ENCODE measurements around the gene SBK1. TPM values are rescaled to one million over a fixed set of nuclear protein-coding genes. Genes with fewer than 3 reads are reported as not detected.

The SBK1 gene
- total RNA-seq, 1 experiment from 2014 or later, result 6.7 TPM

DNA sequence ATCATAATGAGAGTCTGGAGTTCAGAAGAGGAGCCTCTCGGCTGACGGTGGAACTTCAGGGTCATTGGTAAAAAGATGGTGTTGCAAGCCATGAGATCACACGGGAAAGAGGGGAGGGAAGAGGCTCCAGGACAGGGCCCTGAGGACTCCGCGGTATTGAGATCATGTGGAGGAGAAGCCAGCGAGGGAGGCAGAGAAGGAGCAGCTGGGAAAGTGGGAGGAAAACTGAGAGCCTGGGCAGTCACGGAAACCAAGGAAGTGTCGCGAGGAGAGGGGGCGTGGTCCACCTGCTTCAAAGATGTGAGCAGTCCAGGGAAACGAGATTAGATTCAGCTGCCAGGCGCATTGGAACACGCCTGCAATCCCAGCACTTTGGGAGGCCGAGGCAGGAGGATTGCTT, 27.7 kb upstream of the SBK1 start:
- ChIA-PET CTCF (no interaction called here), POLR2A (no interaction called here)
- peaks cover 8% of the 10 kb centered on the region for H3K27me3 Mint-ChIP-seq (ENCODE audit: insufficient read depth, unreplicated experiment)
- intact Hi-C loops (cut with micrococcal nuclease; ENCODE audit: unreplicated experiment), result no loop called here
- Histone ChIP-seq H3K9me3 (no peaks in the 10 kb centered on the region), H3K4me1 (no peaks in the 10 kb centered on the region), H3K4me3 (ENCODE audit: low read depth, low read length) (no peak overlapping the region), H3K27me3 (replicated peaks; ENCODE audit: control insufficient read depth, insufficient read depth, low read length) (no peaks in the 10 kb centered on the region), H3K36me3 (ENCODE audit: control insufficient read depth, insufficient read depth, low read length) (no peaks in the 10 kb centered on the region)
- no peak overlapping the region for H3K4me3 Mint-ChIP-seq (ENCODE audit: unreplicated experiment)
- no peaks in the 10 kb centered on the region for H3K36me3 Mint-ChIP-seq (ENCODE audit: insufficient read depth, unreplicated experiment)
- TF ChIP-seq, protein P1, sequence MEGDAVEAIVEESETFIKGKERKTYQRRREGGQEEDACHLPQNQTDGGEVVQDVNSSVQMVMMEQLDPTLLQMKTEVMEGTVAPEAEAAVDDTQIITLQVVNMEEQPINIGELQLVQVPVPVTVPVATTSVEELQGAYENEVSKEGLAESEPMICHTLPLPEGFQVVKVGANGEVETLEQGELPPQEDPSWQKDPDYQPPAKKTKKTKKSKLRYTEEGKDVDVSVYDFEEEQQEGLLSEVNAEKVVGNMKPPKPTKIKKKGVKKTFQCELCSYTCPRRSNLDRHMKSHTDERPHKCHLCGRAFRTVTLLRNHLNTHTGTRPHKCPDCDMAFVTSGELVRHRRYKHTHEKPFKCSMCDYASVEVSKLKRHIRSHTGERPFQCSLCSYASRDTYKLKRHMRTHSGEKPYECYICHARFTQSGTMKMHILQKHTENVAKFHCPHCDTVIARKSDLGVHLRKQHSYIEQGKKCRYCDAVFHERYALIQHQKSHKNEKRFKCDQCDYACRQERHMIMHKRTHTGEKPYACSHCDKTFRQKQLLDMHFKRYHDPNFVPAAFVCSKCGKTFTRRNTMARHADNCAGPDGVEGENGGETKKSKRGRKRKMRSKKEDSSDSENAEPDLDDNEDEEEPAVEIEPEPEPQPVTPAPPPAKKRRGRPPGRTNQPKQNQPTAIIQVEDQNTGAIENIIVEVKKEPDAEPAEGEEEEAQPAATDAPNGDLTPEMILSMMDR (IDR thresholded peaks at IDR 0.05; ENCODE audit: insufficient read depth in 1 of 2, low read depth in 1 of 2, low read length in 1 of 2, severe bottlenecking in 1 of 2, unreplicated experiment in 1 of 2), result no peak
- BruUV-seq (replicated peaks), result no TSS peak
- DNase-seq, result peak; percentile 31 to 46
- peaks cover 8% of the 10 kb centered on the region for H3K4me1 Mint-ChIP-seq (ENCODE audit: low read depth, unreplicated experiment)
- peak overlapping the region; percentile 4 for H3K27ac Mint-ChIP-seq (ENCODE audit: unreplicated experiment)
- H3K9me3 Mint-ChIP-seq (ENCODE audit: unreplicated experiment), result no peaks in the 10 kb centered on the region

DNA sequence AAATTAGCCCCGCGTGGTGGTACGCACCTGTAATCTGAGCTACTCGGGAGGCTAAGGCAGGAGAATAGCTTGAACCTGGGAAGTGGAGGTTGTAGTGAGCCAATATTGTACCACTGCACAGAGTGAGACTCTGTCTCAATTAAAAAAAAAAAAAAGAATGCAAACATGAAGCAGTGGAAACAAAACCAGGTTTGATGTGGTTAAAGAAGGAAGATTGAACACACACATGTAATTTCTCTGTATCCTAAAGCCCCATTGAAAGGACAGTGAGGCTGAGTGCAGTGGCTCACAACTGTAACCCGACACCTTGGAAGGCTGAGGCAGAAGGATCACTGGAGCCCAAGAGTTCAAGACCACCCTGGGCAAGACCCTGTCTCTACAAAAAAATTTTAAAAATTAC, 26.5 kb upstream of the SBK1 start:
- no peak overlapping the region for H3K4me3 Mint-ChIP-seq (ENCODE audit: unreplicated experiment)
- no peaks in the 10 kb centered on the region for H3K4me1 ChIP-seq
- H3K27ac Mint-ChIP-seq (ENCODE audit: unreplicated experiment), result no peak overlapping the region
- peaks cover 5% of the 10 kb centered on the region for H3K27me3 Mint-ChIP-seq (ENCODE audit: insufficient read depth, unreplicated experiment)
- no peaks in the 10 kb centered on the region for H3K36me3 ChIP-seq (ENCODE audit: control insufficient read depth, insufficient read depth, low read length)
- TF ChIP-seq, protein P1 (IDR thresholded peaks at IDR 0.05; ENCODE audit: insufficient read depth in 1 of 2, low read depth in 1 of 2, low read length in 1 of 2, severe bottlenecking in 1 of 2, unreplicated experiment in 1 of 2), result no peak
- ChIA-PET POLR2A (no interaction called here), CTCF (no interaction called here)
- no peaks in the 10 kb centered on the region for H3K36me3 Mint-ChIP-seq (ENCODE audit: insufficient read depth, unreplicated experiment)
- H3K9me3 ChIP-seq, result no peaks in the 10 kb centered on the region
- intact Hi-C loops (cut with micrococcal nuclease; ENCODE audit: unreplicated experiment), result no loop called here
- H3K9me3 Mint-ChIP-seq (ENCODE audit: unreplicated experiment), result no peaks in the 10 kb centered on the region
- H3K4me1 Mint-ChIP-seq (ENCODE audit: low read depth, unreplicated experiment), result peaks cover 8% of the 10 kb centered on the region
- no peak overlapping the region for H3K4me3 ChIP-seq (ENCODE audit: low read depth, low read length)
- H3K27me3 ChIP-seq (replicated peaks; ENCODE audit: control insufficient read depth, insufficient read depth, low read length), result no peaks in the 10 kb centered on the region
- DNase-seq, result no peak
- no TSS peak for BruUV-seq (replicated peaks)

DNA sequence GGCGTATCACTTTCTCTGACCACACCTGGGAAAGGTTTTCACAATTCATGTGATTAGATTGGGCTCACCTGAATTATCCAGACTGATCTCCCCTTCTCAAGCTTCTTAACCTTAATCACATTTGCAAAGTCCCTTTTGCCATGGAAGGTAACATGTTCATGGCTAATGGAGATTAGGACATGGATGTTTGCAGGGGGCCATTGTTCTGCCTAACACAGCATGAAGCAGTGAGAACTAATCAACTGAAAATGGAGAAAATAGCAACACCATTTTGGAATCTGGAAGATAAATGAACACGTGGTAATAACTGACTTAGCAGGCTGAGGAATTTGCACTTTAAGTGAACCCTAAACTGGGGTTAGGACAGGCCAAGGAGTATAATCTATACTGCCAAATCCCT, 25.0 kb upstream of the SBK1 start:
- no peak overlapping the region for H3K27ac Mint-ChIP-seq (ENCODE audit: unreplicated experiment)
- Histone ChIP-seq H3K4me1 (no peaks in the 10 kb centered on the region), H3K4me3 (ENCODE audit: low read depth, low read length) (no peak overlapping the region), H3K36me3 (ENCODE audit: control insufficient read depth, insufficient read depth, low read length) (no peaks in the 10 kb centered on the region), H3K27me3 (replicated peaks; ENCODE audit: control insufficient read depth, insufficient read depth, low read length) (no peaks in the 10 kb centered on the region), H3K9me3 (0 out of 2 replicates have a peak, but pooled peaks cover 4% of the 10 kb centered on the region)
- ChIA-PET CTCF (interaction anchor here (0.5 kb wide), 1 partner anchor 55 kb away, joined by 3 read pairs; no protein-coding TSS in a partner anchor), POLR2A (no interaction called here)
- H3K36me3 Mint-ChIP-seq (ENCODE audit: insufficient read depth, unreplicated experiment), result no peaks in the 10 kb centered on the region
- no peaks in the 10 kb centered on the region for H3K9me3 Mint-ChIP-seq (ENCODE audit: unreplicated experiment)
- no TSS peak for BruUV-seq (replicated peaks)
- H3K4me3 Mint-ChIP-seq (ENCODE audit: unreplicated experiment), result no peak overlapping the region
- peaks cover 8% of the 10 kb centered on the region for H3K4me1 Mint-ChIP-seq (ENCODE audit: low read depth, unreplicated experiment)
- intact Hi-C loops (cut with micrococcal nuclease; ENCODE audit: unreplicated experiment), result no loop called here
- peaks cover 5% of the 10 kb centered on the region for H3K27me3 Mint-ChIP-seq (ENCODE audit: insufficient read depth, unreplicated experiment)
- DNase-seq, result no peak
- TF ChIP-seq, protein P1 (IDR thresholded peaks at IDR 0.05; ENCODE audit: insufficient read depth in 1 of 2, low read depth in 1 of 2, low read length in 1 of 2, severe bottlenecking in 1 of 2, unreplicated experiment in 1 of 2), result no peak

Data from Caco-2 (cell line).